A549 treated with AZD2906 at 1 μM for 4 hours (cell line): ENCODE results near the gene ACTMAP. TPM values are rescaled to one million over a fixed set of nuclear protein-coding genes. Genes with fewer than 3 reads are reported as not detected.

Experiments used
- total RNA-seq: library from RNA; stranded (reverse); fragments of 200-300 nt; extraction: Qiagen RNA extraction; gene quantifications from 5 replicates; pipeline ENCODE4 v1.2.3, GENCODE V29; 2022

Gene ACTMAP, protein sequence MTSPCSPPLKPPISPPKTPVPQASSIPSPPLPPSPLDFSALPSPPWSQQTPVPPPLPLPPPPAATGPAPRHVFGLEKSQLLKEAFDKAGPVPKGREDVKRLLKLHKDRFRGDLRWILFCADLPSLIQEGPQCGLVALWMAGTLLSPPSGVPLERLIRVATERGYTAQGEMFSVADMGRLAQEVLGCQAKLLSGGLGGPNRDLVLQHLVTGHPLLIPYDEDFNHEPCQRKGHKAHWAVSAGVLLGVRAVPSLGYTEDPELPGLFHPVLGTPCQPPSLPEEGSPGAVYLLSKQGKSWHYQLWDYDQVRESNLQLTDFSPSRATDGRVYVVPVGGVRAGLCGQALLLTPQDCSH
- total RNA-seq, result 16.3 to 19.6 TPM (median 18.5 TPM) in 5 replicates

DNA sequence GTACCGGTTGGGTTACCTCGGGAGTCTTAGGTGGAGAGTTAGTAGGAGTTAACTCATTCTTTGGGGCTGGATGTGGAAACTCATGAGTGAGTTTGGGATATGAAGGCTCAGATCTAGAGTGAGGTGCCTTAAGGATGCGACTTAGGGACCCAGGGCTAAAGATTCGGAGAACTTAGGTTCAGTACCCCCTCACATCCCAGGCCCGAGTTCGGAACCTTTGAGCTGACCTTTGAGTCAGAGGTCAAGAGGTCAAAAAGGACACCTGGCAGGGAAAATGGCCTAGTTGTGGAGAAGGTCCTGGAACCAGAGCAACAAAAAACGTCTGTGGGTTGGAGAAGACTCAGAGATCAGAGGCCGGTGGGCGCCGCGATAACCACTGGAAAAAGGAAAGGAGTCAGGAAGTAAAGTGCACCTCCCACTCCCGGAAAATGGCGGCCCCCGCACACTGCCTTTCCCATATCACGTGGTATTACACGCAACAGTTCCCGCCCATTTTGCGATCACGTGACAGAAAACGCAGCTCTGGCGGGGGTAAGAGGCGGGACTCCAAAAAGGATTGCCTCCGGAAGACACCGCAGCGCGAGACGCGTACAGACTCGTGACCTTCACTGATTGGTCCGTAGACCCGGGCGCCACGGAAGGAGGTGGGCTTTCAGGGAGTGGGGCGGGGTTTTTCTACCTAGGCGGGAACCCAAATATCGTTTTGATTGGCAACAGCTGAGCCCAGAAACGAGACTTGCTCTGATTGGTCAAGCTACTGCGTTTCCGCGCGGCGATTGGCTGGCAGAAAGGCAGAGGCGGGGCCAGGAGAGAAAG lies at the start of gene ACTMAP:
ACTMAP (minus strand) TSS at position 420 of the 816 bp plus-strand sequence. CDS start 674 bp downstream, outside the sequence.

DNA sequence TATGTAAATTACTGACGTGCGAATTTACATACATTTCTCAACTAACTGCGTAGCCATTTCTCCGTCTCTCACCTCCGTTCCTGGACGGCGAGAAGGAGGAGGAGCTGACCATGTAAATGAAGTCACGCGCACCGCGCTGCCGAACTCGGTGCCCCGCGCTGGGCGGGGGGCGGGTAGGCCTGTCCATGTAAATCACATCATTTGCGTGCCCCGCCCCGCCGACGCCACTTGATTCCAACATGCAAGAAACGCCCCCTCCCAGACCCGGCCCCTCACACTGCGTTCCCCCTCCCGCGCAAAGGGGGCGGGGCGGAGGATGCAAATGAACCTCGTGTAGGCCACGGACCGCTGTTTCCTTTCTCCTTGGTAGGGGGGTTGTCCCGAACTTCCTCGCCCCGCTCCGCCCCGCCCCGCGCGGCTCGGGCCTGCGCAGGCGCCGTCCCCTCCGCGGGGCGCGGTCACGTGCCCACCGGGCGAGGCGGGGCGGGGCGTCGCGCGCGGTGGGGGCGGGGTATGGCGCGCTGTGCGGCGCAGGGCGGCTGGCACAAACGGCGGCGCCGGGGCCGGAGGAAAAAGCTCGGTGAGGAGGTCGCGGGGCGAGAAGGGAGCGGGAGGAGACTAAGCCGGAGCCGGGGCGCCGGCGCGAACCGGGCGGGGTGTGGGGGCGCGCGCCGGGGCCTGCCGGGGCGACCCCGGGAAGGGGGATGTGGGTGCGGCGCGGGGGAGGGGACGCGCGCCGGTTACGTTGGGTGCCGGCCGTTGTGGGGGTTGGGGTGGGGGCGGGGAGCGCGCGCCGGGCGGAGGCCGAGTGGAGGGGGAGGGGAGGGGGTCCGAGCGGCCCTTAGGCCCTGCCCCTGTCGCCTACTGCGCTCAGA lies 48.6 kb upstream of the ACTMAP start, which contains the start of gene EGLN2:
EGLN2 (plus strand) TSS at position 509 of the 875 bp plus-strand sequence. CDS start 1,382 bp downstream, outside the sequence.

DNA sequence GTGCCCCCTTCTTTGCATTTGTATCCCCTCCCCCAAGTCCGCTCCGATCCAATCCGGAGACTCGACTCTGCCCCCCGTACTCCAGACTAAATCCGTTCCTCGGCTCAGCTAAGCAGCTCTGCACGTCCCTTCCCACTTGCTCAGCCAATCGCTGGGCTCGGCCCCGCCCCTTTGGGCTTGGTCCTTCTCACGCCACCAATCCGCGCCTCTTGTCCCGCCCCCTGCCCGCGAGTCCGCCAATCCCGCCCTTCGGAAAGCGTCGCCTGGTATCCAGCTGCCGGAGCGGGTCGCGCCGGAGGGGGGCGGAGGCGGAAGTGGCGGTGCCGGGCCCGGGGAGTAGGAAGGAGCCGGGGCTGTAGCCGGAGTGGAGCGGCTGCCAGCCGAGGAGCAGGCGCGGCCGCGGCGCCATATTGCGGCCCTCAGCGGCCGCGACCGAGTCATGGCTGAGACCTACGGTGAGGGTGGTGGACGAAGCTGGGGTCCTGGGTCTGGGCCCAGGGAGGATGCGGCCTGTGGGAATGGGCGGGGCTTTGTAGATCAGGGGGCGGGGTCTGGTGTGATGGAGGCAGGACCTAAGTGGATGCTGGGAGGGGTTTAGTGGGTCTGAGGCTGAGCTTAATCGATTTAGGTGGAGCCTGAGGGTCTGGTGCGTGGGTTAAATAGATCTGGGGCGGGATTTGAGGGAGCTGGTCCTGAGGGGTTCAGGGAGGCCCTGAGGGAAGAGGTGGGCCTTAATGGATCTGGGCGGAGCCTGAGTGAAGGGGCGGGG lies 27.8 kb upstream of the ACTMAP start, which contains the start of gene RAB4B:
RAB4B (plus strand) TSS at position 311 of the 769 bp plus-strand sequence; CDS start at position 440, 129 bp downstream.

DNA sequence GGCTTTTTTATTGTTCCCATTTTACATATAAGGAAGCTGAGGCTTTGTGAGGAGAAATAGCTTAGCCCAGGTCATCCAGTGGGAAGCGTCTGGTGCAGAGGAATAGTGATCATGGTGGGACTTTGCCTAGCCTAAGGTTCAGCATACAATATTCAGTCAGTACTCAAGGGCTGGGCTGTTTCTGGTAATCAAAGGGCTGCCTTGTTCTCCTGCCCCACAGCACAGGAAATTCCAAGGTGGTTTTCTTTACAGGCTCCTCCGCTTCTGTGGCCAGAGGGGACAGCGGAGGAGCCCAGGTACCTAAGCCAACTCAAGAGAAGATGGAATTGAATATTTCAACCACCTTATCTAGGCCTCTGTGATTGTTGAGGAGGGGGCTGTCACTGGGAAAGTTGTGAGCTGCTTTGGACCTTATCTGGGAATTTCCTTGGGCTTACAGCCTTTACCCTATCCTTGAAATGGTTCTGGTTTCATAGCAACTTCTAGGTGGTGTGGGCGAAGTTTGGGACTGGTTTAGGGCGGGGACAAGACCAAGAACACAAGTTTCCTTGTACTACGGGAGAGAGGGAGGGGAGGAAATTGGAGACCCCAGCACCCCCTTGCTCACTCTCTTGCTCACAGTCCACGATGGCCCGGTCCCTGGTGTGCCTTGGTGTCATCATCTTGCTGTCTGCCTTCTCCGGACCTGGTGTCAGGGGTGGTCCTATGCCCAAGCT lies 24.8 kb upstream of the ACTMAP start, which contains the start of gene MIA:
MIA (plus strand) TSS at position 606 of the 716 bp plus-strand sequence; CDS start at position 628, 22 bp downstream.

DNA sequence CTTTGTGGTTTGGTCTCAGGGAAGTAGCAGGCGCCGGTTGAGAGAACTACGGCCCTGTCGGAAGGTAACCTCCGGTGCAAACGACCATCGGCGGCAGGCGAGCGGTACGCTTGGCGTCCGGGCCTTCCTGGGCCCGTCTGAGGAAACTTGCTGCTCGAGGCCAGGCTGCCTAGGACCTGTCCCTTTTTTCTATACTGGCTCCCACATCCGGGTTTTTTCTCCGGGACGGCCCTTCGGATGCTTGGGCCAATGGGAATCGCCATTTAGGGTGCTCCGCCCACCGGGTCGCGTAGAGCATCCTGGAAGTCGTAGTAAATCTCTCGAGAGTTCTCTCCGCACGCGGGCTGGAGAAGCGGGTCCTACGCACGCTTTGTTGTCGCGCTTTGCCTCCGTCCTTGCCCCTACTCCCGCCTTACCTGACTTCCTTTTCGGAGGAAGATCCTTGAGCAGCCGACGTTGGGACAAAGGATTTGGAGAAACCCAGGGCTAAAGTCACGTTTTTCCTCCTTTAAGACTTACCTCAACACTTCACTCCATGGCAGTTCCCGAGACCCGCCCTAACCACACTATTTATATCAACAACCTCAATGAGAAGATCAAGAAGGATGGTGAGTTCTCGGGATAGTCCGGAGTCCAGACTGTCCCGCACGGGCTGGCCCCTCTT lies 729 bp upstream of the ACTMAP start, which contains the start of gene SNRPA:
SNRPA (plus strand) TSS at position 330 of the 664 bp plus-strand sequence; CDS start at position 536, 206 bp downstream.

DNA sequence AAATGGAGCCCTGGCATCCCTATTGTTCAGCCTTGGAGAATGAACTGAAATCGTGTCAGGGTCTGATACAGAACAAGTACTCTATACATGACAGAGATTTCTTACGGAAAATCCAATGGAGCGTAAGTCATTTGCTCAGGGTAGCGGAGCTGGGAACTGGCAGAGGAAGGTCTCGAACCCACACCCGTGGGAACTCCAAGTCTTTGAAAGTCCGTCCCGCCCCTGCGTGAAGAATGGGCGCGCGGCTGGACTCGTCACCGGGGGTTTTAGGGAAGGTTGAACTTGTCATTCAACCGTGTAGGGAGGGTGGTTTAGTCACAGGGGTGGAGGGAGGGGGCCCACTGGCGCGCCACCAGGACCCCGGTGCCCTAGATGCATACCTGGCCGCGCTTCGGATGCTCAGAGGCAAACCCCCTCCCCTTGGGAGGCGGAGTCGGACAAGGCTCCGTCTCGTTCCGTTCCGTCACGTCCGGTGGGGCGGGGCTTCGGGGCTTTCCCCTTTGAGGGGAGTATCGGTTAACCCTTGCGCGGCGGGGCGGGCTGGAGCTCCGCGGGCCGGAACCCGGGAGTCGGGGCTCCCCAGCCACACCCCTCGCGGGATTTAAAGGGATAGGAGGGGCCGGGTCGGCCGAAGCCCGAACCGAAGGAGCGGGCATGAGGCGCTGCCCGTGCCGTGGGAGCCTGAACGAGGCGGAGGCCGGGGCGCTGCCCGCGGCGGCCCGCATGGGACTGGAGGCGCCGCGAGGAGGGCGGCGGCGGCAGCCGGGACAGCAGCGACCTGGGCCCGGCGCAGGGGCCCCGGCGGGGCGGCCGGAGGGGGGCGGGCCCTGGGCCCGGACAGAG lies 33.6 kb downstream of the ACTMAP start, which contains the start of the genes COQ8B and ITPKC:
COQ8B (minus strand) TSS at position 405 of the 843 bp plus-strand sequence. CDS start 2,254 bp downstream, outside the sequence.
ITPKC (plus strand) TSS at position 631 of the 843 bp plus-strand sequence; CDS start at position 655, 24 bp downstream.

Other genes with a start within 250 kb of the ACTMAP start
- 96.5 to 144 TPM (median 133 TPM) in 5 replicates for gene SHKBP1, start 173.6 kb downstream of the ACTMAP start, total RNA-seq
- 41.4 to 56.4 TPM (median 53.5 TPM) in 5 replicates for gene LTBP4, start 149.1 kb downstream of the ACTMAP start, total RNA-seq
- gene NUMBL, start 59.8 kb downstream of the ACTMAP start, total RNA-seq, result 63.3 to 78.9 TPM (median 77.9 TPM) in 5 replicates
- gene COQ8B, start 33.6 kb downstream of the ACTMAP start, total RNA-seq, result 92.9 to 106 TPM (median 98.1 TPM) in 5 replicates
- gene ITPKC, start 33.4 kb downstream of the ACTMAP start, total RNA-seq, result 37.7 to 46.5 TPM (median 42.0 TPM) in 5 replicates
- 153 to 185 TPM (median 158 TPM) in 5 replicates for gene SNRPA, start 726 bp upstream of the ACTMAP start, total RNA-seq
- 0.21 to 0.54 TPM in 2 of 5 replicates, not detected in the others for gene MIA, start 25.0 kb upstream of the ACTMAP start, total RNA-seq
- 11.6 to 19.6 TPM (median 18.1 TPM) in 5 replicates for gene RAB4B, start 27.8 kb upstream of the ACTMAP start, total RNA-seq
- 82.4 to 100 TPM (median 99.5 TPM) in 5 replicates for gene EGLN2, start 48.7 kb upstream of the ACTMAP start, total RNA-seq
- gene CYP2A6, start 100.0 kb upstream of the ACTMAP start, total RNA-seq, result 0.07 to 0.13 TPM in 2 of 5 replicates, not detected in the others
- gene CYP2A7, start 131.8 kb upstream of the ACTMAP start, total RNA-seq, result not detected in 5 replicates
- gene CYP2B6, start 240.8 kb upstream of the ACTMAP start, total RNA-seq, result 0.03 TPM in 1 of 5 replicates, not detected in the others